AML-193 (cell line): Measurements from ENCODE around the gene NMT1.

Experiments
- DNase-seq, 2 experiments: peaks; one replicate each; lab custom pipeline; 2025; lab: John Stamatoyannopoulos, UW

The NMT1 gene

DNA sequence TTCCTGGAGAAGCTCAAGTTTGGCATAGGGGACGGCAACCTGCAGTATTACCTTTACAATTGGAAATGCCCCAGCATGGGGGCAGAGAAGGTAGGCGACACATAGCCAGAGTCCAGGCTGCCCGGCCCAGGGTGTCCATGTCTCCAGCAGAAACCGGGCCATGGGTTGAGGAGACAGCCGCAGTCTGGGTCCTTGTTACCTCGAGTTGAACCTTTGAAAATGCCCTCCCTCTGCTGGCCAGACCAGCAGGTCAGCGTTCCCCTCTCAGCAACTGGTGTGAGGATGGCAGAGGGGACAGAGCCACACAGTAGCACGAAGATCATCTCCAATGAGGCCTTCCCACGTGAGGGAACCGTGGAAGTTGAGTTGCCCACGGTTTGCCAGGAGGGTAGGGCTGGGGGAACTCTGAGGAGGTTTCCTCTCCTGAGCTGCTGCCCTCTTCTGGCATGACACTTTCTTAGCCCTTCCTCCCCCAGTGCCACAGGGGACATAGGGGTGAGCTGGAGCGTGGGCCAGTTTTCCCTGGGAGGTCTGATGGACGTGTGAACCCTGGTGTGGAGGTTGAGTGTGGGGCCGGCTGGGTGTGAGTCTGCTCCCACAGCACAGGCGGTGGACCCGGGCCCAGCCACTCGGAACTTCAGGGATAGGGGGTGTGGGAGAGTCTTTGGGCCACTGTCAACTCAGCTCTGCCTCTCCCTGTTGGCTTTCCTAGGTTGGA is 43.9 kb downstream of the NMT1 start:
- no peak for DNase-seq

DNA sequence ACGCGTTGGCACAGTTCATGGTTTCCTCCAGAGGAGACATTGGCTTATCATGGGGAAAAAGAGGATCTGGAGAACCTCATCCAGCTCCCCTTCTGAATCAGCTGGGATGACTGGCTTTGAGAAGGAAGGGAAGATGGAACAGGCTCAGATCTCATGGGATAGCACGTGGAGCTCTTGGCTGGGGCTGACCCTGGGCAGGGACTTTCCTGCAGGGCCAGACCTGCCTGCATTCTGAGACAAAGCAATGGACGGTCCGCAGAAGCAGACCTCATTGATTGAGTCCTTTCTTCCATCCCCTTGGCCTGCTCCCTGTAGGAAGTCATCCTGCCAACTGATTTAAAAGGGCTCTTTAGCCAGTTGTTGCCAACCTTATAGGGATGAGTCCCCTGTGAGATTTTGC is 45.0 kb downstream of the NMT1 start:
- no peak for DNase-seq

DNA sequence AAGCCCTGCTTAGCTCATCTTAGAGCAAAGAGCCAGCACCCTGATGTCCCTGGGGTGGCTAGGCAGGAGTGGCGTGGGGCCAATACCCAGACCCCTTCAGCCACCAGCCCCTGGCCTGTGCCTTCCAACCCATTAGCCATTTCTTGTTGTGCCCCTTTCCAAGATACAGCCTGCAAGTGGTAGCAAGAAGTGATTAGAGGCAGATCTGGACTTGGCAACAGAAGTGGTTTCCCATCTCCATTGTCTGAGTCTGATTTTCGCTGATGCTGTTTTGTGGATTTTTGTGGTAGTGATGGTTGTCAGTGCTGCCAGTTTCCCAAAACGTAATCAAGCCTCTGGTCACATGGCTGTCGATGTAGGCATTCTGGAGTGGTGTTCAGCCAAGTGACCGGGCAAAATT is 45.5 kb downstream of the NMT1 start:
- DNase-seq = no peak

DNA sequence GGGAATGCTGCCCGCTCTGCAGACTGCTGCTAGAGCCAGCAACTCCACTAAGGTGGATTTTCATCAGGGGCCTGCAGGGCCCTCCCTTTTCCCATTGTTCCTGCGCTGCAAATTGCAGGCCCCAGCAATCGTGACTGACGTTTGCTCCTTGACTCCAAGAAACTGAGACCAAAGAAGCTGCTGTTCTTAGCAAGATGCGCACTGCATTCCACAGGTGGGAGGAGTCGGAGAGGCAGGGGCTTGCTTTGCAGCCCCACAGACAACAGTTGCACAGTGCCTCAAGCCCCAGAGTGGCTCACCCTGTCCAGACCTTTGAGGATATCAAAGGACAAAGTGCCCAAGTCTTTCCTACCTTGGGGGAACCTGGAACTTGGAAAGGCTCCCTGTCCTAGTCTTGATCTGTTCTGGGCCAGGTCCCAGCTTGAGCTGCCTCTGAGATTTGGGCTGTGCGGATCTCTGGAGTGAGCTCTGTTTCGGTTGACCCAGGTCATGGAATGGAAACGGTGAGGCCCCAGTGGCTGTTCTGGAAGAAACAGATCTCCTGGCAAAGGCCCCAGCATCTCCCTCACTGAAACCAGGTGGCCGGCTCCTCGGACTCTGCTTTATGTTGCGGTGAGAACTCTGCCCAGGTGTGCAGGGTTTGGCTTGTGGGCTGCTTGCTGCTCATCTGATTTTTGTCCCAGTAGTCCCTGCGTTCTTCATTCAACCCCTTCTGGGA is 46.3 kb downstream of the NMT1 start:
- DNase-seq = no peak

DNA sequence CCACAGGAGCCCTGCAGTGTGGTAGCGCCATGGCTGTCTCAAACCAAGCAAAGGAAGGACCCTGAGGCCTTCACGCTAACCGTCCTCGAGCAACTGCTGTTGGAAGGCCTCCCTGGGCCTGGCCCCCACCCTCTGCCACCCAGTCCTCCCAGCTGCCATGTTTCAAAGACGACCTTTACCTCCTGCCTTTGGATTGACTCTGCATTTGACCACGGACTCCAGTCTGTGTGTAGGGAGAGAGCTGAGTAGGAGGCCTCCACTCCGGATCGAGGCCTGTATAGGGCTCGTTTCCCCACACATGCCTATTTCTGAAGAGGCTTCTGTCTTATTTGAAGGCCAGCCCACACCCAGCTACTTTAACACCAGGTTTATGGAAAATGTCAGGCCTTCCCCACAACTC is 46.9 kb downstream of the NMT1 start:
- no peak for DNase-seq

DNA sequence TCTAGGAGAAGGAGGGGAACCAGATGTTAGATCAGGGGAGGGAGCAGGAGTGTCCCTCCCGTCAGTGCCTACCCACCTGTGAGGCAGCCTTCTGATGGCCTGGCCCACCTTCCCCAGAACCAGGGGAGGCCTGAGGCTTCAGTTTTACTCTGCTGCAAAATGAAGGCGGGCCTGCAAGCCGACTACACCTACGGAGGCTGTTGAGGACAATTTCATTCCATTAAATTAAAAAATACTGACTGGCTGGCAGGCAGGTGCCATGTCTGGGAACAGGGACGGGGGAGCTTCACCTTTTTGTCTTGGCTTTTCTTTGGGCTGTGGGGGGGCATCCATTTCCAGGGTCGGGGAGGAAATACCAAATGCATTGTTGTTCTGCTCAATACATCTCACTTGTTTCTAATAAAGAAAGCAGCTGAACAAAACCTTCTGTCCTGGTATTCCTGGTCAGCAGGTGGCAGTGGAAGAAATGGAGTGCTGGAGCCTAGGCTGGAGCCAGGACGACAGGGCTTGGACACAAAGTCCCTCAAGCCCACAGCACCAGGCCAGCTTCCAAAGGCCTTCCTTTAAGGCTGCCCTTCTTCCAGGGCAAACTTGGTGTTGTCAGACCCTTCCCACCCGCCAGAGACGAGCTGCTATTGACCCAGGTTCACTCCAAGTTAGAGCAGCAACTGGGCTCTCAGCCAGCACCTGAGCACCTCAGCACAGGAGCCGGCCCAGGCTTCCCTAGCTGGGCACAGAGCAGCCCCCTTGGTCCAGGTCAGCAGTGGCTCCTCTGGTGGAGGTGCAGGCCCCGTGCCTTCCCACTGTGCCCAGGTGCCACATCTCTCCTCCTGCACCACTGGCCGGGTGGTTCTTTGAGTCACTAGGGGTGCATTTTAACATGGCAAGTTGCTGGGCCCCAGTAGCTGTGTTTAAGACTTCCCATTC is 47.7 kb downstream of the NMT1 start:
- DNase-seq = no peak

DNA sequence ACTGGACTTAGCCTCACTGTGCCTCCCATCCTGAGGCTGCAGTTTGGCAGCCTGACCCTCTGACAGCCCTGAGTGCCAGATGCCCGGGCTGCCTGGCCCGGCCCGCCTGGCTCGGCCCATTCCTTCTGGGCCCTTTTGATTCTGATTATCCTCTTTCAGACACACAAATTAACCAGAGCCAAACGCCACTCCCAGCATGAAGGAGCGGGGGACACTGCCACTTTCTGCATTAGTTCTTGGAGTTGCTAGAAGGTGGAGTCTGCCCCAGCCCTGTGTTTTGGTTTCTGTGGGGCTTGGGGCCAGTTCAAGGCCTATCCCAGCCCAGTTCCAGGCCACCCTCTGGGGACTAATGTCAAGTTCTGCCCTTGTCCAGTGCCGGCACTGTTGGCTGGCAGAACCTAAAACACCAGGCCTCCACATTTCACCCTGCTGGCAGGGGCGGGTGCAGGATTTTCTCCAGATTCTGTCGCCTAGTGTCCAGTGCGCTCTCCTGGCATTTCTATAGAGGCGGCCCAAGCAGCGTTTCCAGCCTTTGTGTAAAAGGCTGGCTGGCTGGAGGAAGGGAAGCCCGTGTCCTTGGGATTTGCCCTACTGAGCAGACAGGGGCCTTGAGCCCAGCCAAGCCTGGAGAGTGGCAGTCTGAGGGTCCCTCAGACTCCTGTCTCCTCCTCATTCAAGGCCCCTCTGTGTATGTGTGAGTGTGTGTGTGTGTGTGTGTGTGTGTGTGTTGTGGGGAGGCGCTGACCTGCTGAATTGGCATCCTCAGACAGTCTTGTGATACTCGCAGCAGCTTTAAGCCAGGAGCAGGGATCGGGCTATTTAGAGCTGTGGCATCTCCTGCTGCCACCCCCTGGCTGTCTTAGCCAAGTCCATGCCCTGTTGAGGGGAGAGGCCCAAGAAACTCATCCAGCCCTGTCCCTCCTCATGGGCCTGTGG is 49.8 kb downstream of the NMT1 start:
- DNase-seq = no peak

DNA sequence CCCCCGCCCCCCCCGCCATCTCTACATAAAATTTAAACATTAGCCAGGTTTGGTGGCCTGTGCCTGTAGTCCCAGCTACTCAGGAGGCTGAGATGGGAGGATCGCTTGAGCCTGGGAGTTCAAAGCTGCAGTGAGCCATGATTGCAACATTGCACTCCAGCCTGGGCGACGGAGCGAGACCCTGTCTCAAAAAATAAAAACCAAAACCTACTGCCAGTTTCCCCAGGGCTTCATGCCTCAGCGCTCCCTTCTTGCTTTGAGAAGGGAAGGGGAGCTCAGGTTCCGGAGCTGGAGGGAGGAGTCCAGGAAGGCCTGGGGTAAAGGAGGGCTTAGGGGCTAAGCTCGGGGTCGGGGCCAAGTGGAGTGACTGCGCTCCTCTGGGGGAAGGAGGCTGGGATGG is 50.7 kb downstream of the NMT1 start:
- DNase-seq = no peak

DNA sequence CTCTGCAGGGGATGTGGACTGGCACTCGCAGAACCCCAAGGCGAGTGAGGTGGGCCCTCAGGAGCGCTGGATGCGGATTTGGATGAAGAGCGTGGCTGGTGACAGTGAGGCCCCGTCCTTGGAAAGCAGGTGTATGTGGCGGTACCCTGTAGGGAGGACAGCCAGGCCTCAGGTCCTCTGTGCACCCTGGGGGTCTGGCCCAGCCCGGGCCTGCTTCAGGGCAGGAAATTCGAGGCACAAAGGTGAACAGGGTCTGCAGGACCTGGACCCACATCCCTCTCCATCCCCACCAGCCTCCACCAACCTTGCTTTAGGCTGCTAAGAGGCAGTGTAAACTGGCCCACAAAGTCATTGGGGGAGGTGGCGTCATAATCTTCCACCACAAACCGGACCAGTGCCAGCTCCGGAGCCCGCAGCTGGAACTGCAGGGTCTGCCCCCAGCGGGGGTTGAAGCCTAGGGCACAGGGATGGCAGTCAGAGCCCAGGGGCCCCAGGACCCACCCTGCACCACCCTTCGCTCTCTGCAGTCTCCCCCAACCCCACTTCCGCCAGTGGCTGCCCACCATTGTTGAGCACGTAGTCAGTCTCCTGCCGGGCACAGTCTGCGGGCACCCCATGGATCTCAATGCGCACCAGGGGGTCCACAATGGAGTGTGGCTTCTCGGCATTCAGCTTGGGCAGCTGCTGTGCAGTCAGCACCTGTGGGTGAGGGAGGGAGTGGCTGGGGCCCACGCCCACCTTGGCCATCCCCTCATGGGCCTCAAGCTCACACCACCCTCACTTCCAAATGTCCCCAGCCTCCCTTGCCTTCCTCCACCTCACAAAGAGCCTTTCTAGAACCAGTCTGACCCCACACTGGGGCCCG is 51.7 kb downstream of the NMT1 start:
- DNase-seq = no peak

DNA sequence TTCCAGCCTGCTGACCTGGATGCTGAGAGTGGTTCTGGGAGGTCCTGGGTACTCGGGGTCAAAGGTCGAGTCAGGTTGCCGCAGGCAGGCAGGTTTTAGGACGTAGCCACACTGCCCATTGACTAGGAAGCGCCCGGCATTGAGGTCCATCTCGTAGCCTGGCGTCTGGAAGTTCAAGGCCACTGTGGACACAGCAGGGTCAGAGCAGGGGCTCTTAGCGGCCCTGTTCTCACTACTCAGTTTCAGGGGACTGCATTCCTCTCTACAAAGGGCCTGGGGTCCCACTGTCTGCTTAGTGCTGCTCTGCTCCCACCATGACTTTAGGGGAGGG is 52.3 kb downstream of the NMT1 start:
- no peak for DNase-seq

DNA sequence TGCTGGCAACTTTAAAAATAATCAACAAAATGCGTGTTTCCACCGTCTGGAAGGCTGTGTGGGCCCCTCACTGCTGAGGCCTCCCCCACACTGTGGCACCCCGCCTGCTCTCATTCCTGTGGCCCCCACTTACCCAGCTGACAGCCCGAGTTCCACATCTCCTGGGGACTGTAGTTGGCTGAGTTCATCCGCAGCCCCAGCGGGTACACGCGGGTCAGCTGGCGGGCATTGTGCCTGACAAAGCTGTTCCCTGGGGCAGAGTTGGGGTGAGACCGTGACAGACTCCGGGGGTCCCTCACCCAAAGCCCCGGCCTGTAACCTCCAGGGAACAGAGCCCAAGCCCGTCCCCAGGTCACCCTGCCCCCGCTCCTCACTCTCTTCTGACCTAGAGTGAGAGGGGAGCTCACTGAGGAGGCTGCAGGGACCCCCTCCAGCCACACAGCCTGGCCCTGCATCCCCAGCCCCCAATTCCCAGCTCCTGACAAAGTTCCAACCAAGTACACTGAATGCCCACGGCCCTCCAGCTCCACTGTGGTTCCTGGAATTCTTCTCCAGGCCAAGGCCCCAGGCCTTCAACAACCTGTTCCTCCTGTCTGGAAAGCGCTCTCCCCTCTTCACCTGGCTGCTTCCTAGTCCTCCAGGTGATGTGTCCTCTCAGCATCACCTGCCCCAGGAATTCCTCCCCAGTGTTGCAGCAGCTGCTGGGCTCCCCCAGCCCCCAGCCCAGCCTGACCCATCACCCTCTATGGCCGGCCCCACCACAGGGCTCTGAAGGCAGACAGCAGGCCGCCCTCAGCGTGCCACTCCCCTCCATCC is 53.2 kb downstream of the NMT1 start:
- DNase-seq = no peak

DNA sequence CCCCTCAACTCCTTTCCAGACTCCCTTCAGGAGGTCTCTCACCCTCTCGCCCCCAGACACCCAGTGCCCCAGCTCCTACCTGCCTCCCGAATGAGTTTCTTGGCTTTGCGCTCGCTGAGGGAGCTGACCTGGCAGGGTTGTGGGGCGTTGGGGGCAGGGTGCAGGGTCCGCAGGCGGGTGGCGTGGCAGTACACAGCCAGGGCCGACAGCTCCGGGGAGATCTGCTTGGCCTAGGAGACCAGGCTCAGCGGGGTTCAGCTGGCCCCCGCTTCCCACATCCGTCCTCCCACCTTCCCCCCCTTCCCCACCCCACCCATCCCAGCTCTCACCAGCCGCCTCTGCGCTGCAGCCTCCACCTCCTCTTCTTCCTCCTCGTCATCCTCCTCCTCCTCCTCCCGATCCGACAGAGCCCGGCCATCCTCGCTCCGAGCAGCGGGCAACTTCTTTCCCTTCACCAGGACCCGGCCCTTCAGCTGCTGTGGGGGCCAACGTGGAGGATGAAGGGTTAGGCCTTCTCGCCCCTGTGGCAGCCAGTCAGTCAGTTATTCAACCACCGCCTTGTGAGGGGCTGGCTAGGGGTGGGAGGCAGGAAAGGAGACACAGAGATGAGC is 54.0 kb downstream of the NMT1 start:
- no peak for DNase-seq

DNA sequence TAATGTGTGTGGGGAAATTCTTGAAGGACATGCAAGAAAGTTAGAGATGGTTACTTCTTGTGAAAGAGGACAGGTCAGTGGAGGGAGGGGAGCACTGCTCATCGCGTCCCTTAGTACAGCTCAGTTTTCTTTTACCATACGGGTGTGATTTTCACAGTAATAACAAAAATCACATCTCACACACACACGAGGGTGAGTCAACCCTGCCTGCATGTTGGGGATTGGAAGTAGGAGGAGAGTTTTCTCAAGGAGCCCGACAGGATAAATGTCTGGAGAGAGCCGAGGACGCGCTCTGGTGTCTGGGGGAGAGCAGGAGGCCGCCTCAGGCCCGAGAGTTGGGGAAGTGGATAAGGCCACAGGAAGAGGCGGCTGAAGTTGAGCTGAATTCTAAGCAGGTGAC is 54.8 kb downstream of the NMT1 start:
- DNase-seq = no peak

DNA sequence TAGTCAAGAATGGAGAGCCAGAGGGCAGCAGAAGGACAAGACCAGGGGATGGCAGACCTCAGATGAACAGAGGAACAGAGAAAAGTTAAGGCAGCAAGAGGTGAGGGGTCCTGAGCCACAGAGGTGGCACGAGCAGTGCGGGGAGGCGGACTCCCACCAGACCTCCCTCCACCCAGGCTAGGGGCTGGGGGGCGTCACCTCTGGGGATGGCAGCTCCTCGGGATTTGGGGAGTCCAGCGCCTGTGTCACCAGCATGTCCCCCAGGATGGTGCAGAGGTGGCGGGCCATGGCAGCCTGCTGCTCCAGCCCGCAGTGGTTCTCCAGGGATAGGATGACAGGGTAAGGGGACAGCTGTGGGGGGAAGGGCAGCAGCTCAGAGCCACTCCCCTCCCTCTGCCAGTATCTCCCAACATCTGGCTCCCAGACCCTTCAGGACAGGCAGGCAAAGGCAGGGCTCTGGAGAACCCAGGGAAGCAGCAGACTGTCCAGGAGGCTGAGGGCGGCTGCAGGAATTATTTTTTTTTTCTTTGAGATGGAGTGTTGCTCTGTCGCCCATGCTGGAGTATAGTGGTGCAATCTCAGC is 55.4 kb downstream of the NMT1 start:
- DNase-seq = no peak

DNA sequence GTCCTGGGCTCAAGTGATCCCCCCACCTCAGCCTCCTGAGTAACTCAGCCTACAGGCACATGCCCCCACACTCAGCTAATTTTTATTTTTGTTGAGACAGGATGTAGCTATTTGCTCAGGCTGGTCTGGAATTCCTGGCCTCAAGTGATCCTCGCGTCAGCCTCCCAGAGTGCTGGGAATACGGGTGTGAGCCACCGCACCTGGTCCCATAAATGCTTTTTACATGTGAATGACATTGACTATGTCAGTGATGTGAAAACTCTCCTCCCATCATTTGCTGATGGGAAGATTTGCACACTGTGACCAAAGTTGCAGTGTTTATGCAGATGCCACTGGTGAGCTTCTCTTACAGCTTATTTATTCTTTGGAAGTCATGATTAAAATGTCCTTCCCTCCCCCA is 56.2 kb downstream of the NMT1 start:
- no peak for DNase-seq

DNA sequence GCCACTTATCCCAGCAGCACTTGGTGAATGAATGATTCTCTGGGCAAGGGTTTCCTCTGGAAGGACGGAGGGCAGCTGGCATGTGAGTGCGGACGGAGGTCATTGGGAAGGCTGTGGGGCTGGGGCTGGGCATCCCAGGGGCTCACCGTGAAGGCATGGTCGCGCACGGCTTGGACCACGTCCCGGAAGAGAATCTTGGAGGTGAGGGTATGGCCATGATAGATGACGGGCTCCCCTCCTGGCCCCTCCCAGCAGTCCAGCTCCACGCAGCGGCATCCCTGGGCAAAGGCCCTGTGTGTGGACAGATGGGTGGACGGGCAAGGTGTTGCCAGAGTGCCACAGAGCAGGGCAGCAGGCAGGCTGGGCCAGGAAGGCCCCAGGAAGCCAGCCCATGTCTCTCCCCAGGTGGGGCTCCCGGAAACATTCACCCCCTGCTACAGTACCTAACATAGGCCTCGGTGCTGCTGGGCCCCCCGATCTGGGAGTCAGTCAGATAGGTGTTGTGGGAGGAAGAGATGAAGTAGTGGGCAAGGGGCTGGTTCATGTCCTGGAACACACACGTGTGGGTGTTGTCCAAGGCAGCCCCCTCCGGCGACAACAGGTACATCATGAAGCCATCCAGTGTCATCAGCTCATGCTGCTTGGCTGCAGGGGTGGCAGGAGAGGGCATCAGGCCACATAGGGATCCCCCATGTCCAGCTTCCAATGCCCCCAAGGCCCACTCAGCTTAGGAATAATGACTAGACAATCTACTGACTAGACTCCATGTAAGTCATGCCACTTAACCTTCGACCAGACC is 56.9 kb downstream of the NMT1 start:
- no peak for DNase-seq

DNA sequence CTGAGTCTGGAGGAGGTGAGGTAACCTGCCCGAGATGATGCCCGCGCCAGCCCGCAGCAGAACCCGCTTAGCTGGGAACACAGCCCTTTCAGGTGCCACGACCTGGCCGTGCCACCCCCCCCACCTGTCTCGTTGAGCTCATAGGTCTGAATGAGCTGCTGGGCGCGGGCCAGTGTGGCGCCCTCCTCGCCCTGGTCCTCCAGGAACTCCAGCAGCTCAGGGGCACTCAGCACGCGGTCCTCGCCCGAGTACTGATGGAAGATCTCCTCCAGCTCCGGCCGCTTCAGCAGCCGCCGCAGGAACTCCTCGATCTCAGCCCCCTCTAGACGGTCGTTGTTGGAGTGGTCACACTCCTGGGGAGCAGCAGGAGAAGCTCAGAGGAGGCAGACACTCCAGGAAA is 57.6 kb downstream of the NMT1 start:
- DNase-seq = no peak

DNA sequence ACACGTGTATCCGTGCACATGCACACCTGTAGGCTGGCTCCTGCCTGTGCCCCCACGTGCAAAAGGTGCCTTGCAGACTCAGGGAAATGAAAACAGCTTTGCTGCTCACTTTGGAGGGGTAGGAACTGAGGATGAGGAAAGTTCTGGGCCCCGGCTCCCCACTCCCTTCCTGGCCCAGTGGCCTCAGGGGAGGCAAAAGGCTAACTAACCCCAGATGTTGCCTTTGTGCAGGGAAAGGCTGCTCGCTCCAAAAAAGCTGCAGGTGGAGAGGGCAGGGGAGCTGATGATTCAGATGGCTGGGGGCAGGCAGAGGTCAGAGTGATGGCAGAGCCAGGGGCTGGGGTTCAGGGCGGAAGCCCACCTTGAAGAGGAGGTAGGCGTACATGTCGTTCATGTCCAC is 58.8 kb downstream of the NMT1 start:
- no peak for DNase-seq
